GM19395 (cell line): ENCODE data around the gene NDUFB7.
"Not testable (repeated sequence)": the region's sequence is repeated elsewhere in the genome, so short reads cannot be mapped to it uniquely, and the experiment has no call there.

Experiments used
- ATAC-seq: cut with Tn5 transposase; IDR thresholded peaks from one replicate; pipeline ENCODE4 v1.9.1; 2021; ENCODE audit warnings: mild to moderate bottlenecking, moderate library complexity; ENCODE audit not compliant: unreplicated experiment

The NDUFB7 gene

DNA sequence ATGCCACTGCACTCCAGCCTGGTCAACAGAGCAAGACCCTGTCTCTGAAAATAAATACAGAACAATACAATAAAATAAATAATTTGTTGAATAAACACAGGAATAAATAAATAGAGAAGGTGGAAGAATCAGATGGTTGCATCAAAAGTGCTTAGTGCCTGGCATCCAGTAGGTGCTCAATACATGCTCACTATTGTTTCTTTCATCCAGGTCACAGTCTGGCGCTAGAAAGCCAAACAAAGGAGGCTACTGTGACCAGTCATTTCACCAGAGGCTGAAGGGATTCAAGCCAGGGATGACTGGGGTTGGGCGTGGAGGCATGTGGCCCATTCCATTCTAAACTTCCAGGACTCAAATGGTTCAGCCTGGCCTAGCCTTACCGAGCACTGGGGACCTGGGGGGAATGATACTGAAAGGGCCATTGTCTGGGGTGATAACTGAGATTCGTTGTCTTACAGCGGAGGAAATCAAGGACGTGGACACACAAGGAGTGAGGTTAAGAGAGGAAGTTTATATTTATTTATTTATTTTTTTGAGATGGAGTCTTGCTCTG is 3.6 kb upstream of the NDUFB7 start:
- no peak for ATAC-seq

DNA sequence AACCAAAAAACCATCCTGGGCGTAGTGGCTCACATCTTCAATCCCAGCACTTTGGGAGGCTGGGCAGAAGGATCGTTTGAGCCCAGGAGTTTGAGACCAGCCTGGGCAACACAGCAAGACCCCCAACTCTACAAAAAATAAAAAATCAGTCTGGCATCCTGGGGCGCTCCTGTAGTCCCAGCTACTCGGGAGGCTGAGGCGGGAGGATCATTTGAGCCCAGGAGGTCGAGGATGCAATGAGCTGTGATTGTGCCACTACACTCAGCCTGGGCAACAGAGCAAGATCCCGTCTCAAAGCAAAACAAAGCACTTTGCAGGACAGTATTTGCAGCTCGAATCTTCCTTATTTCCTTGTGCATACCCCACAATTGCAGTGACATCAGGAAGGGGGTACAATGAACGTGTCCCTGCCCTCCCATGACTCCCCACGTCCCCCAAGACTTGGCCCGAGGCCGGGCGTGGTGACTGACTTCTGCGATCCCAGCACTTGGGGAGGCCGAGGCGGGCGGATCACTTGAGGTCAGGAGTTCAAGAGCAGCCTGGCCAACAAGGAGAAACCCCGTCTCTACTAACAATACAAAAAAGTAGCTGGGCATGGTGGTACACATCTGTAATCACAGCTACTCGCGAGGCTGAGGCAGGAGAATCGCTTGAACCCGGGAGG is 870 bp downstream of the NDUFB7 start:
- ATAC-seq, result no peak

DNA sequence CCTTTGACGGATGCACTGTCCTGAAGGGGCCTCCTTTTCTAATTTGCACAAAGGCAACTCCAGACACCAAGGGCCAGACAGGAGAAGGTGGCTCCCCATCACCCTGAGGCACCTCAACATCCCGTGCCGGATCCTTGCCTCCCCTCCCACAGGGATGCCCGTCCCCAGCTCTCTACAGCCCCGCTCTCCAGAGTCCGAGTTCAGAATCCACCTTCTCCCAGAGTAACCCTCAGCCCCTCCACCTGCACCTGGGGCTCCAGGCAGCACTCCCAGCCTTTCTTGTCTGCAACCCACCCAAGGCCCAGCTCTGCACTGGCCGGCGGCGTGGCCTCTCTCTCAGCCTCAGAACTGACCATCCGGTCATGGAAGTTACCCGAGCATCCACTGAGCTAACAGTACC is 4.8 kb downstream of the NDUFB7 start:
- no peak for ATAC-seq

DNA sequence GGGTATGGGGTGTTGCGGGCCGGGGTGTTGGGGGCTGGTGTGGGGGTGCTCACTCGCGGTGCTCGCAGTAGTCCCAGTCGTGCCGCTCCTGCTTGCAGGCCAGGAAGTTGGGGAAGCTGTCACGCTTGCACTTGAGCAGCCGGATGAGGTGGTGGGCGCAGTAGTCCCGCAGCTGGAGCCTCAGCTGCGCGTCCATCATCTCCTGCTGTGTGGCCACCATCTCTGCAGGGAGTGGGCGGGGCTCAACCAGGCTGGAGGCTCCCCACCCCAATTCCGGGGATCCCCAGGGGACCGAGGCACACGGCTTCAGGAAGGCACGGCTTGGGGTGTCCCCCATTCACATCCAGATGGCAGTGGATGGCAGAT is 5.2 kb downstream of the NDUFB7 start:
- ATAC-seq, result no peak

DNA sequence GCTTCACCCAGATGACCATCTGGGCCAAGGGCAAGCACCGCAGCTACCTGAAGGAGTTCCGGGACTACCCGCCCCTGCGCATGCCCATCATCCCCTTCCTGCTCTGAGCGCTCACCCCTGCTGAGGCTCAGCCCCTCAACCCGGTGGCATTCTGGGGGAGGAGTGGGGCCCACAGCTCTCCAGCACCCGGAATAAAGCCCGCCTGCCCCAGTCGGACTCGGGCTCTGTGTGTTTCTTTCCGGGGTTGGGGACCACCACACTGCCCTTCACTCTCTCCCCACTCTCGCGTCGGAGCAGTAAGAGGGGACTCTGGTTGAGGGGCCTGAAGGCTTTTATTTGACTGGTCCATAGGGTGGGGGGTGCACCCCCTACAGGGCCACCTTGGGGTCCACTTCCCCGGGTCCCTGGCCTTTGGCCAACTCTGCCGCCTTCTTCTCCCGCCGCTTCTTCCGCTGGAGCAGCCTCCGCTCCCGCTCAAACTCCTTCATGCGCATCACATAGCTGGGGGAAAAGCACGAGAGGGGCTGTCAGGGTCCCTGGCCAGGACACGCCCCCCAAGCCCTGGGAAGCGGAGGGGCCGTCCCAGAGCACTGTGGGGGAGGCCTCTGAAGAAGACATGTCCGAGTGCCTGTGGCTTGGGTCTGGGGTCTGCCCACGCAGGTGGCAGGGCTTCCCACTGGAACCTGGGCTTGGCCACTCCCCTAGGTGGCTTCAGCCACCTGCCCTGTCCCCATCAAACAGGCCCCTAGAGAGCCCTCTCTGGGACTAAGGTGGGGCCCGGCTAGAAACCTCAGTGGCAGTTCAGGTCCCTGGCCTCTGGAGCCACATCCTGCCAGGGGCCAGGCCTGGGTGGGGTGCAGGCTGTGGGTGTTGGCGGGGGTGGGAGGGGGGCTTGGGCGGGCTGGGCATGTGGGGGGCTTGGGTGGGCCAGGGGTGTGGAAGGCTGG is 5.8 kb downstream of the NDUFB7 start:
- no peak for ATAC-seq

GRCh38 chr19:14565298-14565679 is 6.6 kb downstream of the NDUFB7 start:
- ATAC-seq, result no peak

GRCh38 chr19:14564652-14565297 is 7.1 kb downstream of the NDUFB7 start:
- ATAC-seq, result not testable (repeated sequence)

- ATAC-seq, result no peak
Measured at GRCh38 chr19:14563989-14564651, 7.7 kb downstream of the NDUFB7 start.

DNA sequence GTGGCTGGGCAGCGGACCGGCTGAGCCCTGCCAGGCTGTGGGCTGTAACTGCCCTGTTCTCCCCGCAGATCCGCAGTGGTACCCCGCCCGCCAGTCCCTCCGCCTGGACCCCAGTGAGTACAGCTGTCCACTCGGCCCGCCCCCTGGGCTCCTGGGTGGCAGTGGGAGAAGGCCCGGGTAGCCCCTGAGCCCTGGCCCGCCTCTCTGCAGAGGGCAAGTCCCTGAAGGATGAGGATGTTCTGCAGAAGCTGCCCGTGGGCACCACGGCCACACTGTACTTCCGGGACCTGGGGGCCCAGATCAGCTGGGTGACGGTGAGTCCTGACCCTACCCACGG is 8.3 kb downstream of the NDUFB7 start:
- no peak for ATAC-seq

- ATAC-seq, result no peak
Measured at GRCh38 chr19:14562660-14563589, 8.9 kb downstream of the NDUFB7 start.

- no peak for ATAC-seq
Measured at GRCh38 chr19:14561847-14562351, 10.0 kb downstream of the NDUFB7 start.

- no peak for ATAC-seq
Measured at GRCh38 chr19:14561249-14561648, 10.6 kb downstream of the NDUFB7 start.

DNA sequence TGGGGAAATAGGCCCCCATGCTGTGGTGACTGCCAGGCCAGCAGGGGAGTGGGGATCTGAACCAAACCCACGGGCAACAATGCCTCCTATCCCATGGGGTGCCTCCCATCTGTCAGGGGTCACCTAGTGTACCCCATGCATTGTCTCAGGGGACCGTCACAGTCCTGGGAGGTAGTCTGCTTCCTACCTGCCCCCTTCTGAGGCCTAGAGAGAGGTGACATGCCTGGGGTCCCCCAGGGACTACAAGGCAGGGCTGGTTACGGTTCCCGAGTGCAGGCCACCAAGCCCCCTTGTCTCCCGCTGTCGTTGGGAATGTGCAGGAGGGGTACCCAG is 11.1 kb downstream of the NDUFB7 start:
- no peak for ATAC-seq

GRCh38 chr19:14559916-14560775 is 11.7 kb downstream of the NDUFB7 start:
- no peak for ATAC-seq

DNA sequence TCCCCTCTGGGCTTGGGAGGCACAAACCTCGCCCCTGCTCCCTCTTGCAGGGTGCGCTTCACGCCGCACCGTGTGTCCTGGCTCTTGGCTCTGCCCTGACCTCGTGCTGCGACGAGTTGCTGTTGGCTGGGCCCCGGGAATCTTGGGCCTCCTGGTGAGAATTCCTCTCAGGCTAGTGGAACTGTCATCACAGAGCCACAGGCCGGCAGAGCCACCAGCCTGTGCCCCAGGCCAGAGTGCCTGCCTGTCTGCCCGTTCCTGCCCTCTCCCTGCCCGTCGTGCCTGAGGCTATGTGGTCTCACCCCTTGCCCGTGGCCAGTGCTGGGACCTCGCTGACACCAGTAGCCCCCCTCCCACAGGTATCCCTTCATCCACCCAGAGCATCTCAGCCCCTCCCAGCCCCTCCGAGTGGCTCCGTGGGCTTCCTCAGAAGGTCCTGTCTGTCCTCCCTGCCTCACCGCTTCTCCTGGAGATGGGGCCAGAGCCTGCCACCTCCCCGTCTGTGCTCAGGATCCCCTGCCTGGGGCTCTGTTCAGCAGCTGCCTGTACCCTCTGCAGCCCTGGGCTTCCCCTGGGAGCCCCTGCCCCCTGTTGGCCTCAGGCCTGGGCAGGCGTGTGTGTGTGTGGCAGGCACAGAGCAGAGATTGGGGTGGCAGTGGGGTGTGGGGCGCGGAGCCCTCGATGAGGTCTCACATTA is 13.3 kb downstream of the NDUFB7 start:
- ATAC-seq, result no peak

DNA sequence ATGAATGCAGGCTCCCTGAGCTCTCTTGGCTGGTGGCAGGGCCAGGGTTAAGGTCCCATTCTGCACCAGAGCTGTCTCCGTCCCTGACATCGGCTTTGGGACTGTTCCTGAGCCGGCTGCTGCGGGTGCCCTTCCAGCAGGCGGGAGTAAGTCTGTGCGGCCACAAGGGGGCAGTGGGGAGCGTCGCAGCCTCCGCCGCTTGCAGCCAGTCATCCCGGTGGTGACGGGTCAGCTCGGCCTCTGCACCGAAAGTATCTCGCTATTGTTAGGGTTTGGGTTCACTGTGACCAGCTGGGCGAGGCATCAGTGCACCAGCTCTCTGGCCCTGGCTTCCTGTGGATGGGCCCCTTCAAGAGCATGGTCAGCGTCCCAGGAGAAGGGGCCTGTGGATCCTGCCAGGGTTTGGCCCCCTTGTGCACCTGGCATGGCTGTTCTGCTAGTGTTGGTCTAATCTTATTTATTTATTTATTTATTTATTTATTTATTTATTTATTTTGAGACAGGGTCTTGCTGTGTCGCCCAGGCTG is 15.1 kb downstream of the NDUFB7 start:
- peak; percentile 71 for ATAC-seq

GRCh38 chr19:14555918-14556661 is 15.8 kb downstream of the NDUFB7 start:
- no peak for ATAC-seq
